ENCODE results near the gene PHACTR1.
"Not testable (repeated sequence)": the region's sequence is repeated elsewhere in the genome, so short reads cannot be mapped to it uniquely, and the experiment has no call there.

Gene PHACTR1

DNA sequence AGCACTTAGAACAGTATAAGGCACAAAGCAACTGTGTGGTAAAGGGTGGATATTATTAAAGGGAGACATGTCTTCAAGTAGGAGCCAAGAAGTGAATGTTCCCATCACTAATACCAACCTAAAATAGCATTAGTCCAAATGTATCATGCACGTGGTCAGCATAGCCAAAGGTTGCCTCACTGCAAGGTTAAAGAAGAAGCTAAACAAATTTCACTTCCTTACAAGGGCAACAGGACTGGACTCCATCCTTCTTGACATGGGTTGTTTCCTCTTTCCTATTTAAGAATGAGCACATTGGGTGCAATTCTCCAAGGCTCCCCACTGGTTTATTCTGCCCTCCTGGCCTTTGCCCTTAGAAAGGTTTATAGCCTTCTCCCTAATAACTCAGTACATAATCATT, 186.7 kb downstream of the PHACTR1 start:
- DNase-seq (ENCODE audit: low read depth): no peak

DNA sequence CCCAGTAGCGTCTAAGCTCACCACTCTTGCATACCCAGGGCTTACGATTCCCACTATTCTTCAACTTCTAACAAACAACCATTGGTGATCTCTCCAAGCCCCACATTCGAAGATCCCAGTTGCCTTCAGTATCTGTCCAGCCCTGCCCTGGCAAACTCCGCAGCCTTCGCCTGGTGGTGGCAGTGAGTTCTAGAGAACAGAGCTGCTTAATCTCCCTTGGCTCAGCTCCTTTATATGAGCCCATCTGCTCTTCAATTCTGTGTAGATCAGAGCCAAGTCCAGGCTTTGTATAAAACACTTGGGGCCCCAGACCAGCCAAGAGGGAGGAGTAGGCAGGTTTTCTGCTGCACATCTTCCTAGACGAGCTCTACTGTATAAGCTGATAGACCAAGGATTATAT, 193.3 kb downstream of the PHACTR1 start:
- DNase-seq (ENCODE audit: low read depth): no peak

DNA sequence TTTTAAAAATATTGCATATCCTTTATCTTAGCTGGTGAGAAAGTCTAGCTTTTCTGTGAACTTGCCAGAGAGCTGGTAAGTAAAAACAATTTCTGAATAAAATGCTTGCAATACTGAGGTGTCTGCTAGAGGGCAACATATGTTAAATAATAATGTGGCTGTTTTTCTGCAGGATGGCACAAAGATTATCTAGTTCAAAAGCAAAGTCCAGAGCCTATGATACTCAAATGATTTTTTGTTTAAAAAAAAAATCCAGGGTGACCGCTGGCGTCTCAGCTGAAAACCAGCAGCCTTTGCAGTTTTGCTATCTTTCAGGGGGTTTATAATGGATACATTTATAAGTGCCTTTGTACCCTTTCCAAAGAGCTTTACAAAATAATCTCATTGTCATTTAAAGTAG, 194.9 kb downstream of the PHACTR1 start:
- DNase-seq (ENCODE audit: low read depth): peak; percentile 6

GRCh38 chr6:12913201-12913600, 196.6 kb downstream of the PHACTR1 start:
- no peak for DNase-seq (ENCODE audit: low read depth)

- DNase-seq (ENCODE audit: low read depth): no peak
Observed at GRCh38 chr6:12916006-12916405, 199.4 kb downstream of the PHACTR1 start.

GRCh38 chr6:12916420-12917136, 200.0 kb downstream of the PHACTR1 start:
- no peak for DNase-seq (ENCODE audit: low read depth)

DNA sequence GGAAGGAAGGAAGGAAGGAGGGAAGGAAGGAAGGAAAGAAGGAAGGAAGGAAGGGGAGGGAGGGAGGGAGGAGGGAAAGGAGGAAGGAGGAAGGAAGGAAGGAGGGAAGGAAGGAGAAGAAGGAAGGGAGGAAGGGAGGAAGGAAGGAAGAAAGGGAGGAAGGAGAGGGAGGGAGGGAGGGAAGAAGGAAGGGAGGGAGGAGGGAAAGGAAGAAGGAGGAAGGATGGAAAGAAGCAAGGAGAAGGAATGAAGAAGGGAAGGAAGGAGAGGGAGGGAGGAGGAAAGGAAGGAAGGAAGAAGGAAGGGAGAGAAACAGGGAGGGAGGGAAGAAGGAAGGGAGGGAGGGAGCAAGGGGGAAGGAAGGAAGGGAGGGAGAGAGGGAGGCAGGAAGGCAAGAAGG, 204.9 kb downstream of the PHACTR1 start:
- DNase-seq (ENCODE audit: low read depth): no peak

GRCh38 chr6:12923644-12924235, 207.2 kb downstream of the PHACTR1 start:
- DNase-seq (ENCODE audit: low read depth): no peak

- no peak for DNase-seq (ENCODE audit: low read depth)
Observed at GRCh38 chr6:12924911-12925310, 208.3 kb downstream of the PHACTR1 start.

- no peak for DNase-seq (ENCODE audit: low read depth)
Observed at GRCh38 chr6:12927746-12928145, 211.2 kb downstream of the PHACTR1 start.

- no peak for DNase-seq (ENCODE audit: low read depth)
Observed at GRCh38 chr6:12929678-12930077, 213.1 kb downstream of the PHACTR1 start.

DNA sequence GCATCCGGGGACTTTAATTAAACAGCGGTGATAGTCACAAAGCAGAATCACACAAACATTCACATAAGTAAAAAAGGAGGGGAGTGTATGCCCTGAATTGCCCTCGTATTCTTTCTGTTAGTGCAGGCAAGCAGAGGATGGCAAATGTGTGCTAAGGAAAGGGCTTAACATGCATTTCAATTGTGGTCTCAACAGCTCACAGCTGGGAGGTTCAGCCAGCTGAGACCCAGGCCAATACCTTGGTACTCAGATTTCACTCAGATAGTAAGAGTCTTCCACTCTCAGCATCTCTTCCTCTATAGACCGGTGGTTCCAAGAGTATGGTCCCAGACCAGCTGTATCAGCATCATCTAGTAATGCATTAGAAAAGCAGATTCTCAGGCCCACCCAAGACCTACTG, 215.1 kb downstream of the PHACTR1 start:
- DNase-seq (ENCODE audit: low read depth): no peak

DNA sequence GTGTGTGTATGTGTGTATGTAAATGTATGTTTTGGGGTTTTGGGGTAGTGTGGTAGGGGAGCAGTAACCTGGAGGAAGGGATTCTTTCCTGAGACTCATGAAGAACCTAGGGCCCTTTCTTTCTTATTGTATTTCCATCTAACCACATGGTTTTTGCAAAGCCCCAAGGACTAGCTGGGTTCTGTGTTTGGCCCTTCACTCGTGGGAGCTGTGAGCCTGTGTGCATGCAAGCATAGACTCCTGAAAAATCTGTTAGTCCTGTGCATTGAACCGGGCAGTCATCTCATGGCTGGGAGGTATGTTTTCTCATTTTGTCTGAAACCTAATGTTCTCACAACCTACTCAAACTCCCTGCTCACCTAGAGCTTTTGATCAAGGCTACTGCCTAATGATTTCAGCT, 219.1 kb downstream of the PHACTR1 start:
- no peak for DNase-seq (ENCODE audit: low read depth)

- DNase-seq (ENCODE audit: low read depth): no peak
Observed at GRCh38 chr6:12937971-12938370, 221.4 kb downstream of the PHACTR1 start.

GRCh38 chr6:12939314-12939713, 222.7 kb downstream of the PHACTR1 start:
- no peak for DNase-seq (ENCODE audit: low read depth)

DNA sequence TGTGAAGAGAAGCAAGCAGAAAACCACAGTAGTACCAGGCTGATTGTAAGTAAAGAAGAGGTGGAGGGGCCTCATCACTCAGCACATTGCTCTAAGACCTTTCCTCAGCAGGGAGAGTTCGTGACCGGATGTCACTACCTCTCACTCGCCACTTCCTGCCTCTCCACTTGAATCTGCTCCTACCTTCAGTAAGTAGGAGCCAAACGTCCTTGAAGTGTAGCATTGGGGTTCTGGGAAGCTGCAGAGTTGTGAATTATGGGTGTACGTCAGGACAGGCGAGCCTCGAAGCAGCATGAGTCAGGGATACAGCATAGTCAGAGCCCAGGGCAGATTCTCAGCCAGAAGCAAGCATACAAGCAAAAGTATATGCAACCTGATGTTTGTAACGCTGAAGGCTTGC, 224.9 kb downstream of the PHACTR1 start:
- no peak for DNase-seq (ENCODE audit: low read depth)

DNA sequence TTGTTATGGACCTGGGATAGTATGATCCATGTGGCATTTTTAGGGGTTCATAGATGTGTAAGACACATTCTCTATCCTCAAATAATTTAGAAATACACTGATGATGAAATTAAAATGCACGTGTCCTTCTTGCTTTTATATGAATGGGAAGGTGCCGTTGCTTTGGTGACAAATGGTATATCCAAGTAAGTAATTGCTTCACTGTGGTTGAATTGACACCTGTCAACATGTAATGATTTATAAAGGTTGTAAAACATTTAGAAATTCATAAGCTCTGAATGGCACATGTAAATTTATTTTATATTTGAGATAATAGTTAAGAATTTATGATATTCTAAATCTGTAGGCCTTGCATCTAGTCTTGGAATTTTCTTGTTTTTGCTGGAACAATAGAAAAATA, 227.0 kb downstream of the PHACTR1 start:
- DNase-seq (ENCODE audit: low read depth): no peak

DNA sequence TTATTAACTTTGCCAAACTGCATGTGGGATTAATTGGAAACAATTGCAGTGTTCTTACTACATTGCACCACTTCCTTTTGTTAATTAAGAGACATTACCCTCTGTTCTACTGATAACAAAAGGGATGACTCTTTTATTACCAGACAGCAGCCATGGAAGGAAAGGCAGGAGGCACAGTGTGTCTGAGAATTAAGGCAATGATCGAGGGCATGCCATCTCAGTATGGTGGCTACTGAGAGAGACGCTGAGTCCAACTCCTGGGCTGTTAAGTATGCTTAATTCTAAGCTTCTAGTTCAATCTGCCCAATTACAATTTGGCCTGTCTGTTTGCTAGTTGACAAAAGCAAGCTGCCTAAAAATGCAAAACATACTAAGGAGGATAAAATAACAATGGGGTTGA, 227.4 kb downstream of the PHACTR1 start:
- DNase-seq (ENCODE audit: low read depth): no peak

DNA sequence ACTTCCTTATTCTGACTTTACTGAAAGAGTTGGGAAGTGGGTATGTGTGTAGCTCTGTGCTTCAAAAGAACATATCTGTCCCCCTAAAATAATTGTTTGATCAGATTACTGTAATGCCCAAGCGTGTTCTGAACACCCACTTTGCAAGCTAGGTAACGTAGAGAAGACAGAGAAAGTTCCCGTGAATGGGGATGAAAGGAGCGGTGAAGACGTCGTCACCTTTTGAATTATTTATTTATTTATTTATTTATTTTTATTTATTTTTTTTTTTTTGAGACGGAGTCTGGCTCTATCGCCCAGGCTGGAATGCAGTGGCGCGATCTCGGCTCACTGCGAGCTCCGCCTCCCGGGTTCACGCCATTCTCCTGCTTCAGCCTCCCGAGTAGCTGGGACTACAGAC, 228.0 kb downstream of the PHACTR1 start:
- DNase-seq (ENCODE audit: low read depth): not testable (repeated sequence)

DNA sequence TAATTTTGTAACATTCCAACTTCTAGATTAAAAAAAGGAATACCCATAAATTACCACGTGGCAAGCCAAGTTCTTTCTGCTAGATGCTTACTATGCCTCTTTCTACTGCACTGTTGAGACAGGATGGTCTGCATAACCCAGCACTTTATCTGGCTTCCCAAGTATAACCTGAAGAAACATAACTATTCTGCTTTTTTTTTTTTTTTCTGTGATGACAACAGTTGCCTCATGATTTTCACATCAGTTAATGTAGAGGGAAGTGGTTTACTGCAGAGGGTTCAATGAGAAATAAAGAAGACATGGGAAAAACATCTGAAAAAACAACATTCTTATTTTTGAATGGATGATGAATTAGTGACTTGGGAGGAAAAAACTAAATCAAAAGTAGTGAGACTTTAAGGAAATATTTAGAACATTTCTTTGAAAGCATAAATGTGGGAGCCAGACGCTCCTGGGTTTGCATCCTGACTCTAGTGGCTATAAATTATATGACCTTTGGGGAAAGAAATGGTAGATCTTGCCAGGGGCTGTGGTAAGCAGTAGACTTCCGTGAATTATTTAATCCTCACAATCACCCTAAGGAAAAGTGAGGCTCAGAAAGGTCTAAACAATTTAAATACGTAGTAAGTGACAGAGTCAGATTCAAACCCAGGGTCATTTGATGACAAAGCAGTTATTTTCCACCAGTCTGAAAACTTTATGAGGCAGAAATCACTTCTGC, 230.7 kb downstream of the PHACTR1 start:
- no peak for DNase-seq (ENCODE audit: low read depth)

GRCh38 chr6:12947967-12948366, 231.4 kb downstream of the PHACTR1 start:
- no peak for DNase-seq (ENCODE audit: low read depth)

GRCh38 chr6:12950976-12951375, 234.4 kb downstream of the PHACTR1 start:
- no peak for DNase-seq (ENCODE audit: low read depth)

- DNase-seq (ENCODE audit: low read depth): no peak
Observed at GRCh38 chr6:12951415-12951814, 234.8 kb downstream of the PHACTR1 start.
